H1 (cell line): ENCODE measurements around the gene RAB1A.

Source experiments
- ATF2 ChIP-seq: IDR thresholded peaks from 2 replicates; pipeline ENCODE4 v1.6.1; 2012; ENCODE audit warnings: low read length, inconsistent platforms
- BRCA1 ChIP-seq: IDR thresholded peaks from 2 replicates; pipeline ENCODE4 v1.6.1; 2012; ENCODE audit warnings: low read depth, low read length, improper control_type of control experiment
- CEBPB ChIP-seq: IDR thresholded peaks from 2 replicates; pipeline ENCODE4 v1.6.1; 2012; ENCODE audit warnings: low read depth, low read length
- CREB1 ChIP-seq: IDR thresholded peaks from 2 replicates; pipeline ENCODE4 v1.6.1; 2012; ENCODE audit warnings: inconsistent platforms
- CTCF ChIP-seq, 3 experiments: IDR thresholded peaks; 1 replicate in 2 of 3; 2 replicates in 1 of 3; pipeline versions ENCODE4 v1.5.1 to v1.6.1; 2011; ENCODE audit warnings: low read length in 3 of 3, mild to moderate bottlenecking in 3 of 3, inconsistent platforms in 2 of 3, low read depth in 1 of 3, moderate library complexity in 1 of 3; ENCODE audit not compliant: insufficient read depth in 1 of 3; ENCODE audit errors: control extremely low read depth in 1 of 3
- EZH2 ChIP-seq: fragments of 200-600 bp; sonication (generic); IDR thresholded peaks from 2 replicates; pipeline ENCODE4 v1.7.1; 2012; ENCODE audit warnings: low read depth, mild to moderate bottlenecking, moderate library complexity, low read length, inconsistent platforms; ENCODE audit not compliant: severe bottlenecking
- POLR2A ChIP-seq, 2 experiments: IDR thresholded peaks; 1 replicate in 1 of 2; 2 replicates in 1 of 2; pipeline ENCODE4 v1.6.1; 2011; ENCODE audit warnings: low read depth in 2 of 2, low read length in 2 of 2, mild to moderate bottlenecking in 2 of 2; ENCODE audit errors: control extremely low read depth in 1 of 2
- RFX5 ChIP-seq: IDR thresholded peaks from 2 replicates; pipeline ENCODE4 v1.6.1; 2011; ENCODE audit warnings: low read depth, low read length, improper control_type of control experiment, borderline replicate concordance
- YY1 ChIP-seq: IDR thresholded peaks from 2 replicates; pipeline ENCODE4 v1.6.1; 2011; ENCODE audit warnings: low read depth, mild to moderate bottlenecking, low read length

GRCh38 chr2:65128297-65129190 lies 1.4 kb downstream of the RAB1A start:
- TF ChIP-seq RFX5 (no peak), CEBPB (no peak), BRCA1 (no peak), YY1 (no peak), ATF2 (no peak), POLR2A (IDR thresholded peaks at IDR 0.05; ENCODE audit: control extremely low read depth in 1 of 2, low read depth in 2 of 2, low read length in 2 of 2) (no peak), CTCF (IDR thresholded peaks at IDR 0.05; ENCODE audit: control extremely low read depth in 1 of 3, insufficient read depth in 1 of 3, low read depth in 1 of 3, low read length in 3 of 3) (no peak), CREB1 (no peak), EZH2 (no peak)
